A673 (cell line): Measurements from ENCODE around the gene IFNE. TPM values are rescaled to one million over a fixed set of nuclear protein-coding genes. Genes with fewer than 3 reads are reported as not detected.
A peak's percentile ranks its signal among the peaks of the same experiment; 100 is the strongest.

Source experiments
- BruUV-seq: library from RNA; stranded (reverse); fragments of 400-500 nt; replicated peaks from 2 replicates; lab custom pipeline; 2021; lab: Mats Ljungman, UMichigan
- CTCF ChIA-PET: fragments of 300-600 bp; sonication (Branson Sonifier 250); formaldehyde crosslinking; loops from one replicate; lab custom pipeline; 2022; ENCODE audit warnings: antibody characterized with exemption; lab: Charles Lee
- POLR2A ChIA-PET: fragments of 300-600 bp; sonication (Branson Sonifier 250); formaldehyde crosslinking; loops from one replicate; lab custom pipeline; 2022; ENCODE audit warnings: antibody characterized with exemption; ENCODE audit not compliant: low non-redundant PET; lab: Charles Lee
- DNase-seq: peaks from one replicate; pipeline ENCODE4 v3.0.0-alpha.2; 2015; ENCODE audit warnings: low spot score
- H3K27ac ChIP-seq: fragments of 200-600 bp; sonication (generic); 2 replicates; pipeline ENCODE4 v1.5.1; 2016; ENCODE audit warnings: mixed run types, low read depth, mild to moderate bottlenecking, mixed read lengths, antibody characterized with exemption, low read length; ENCODE audit not compliant: poor library complexity, severe bottlenecking
- H3K27me3 ChIP-seq: fragments of 200-600 bp; sonication (generic); replicated peaks from 2 replicates; pipeline ENCODE4 v1.6.1; 2017; ENCODE audit warnings: mixed run types, low read depth, mild to moderate bottlenecking, mixed read lengths, antibody characterized with exemption, low read length; ENCODE audit not compliant: insufficient read depth, poor library complexity
- H3K36me3 ChIP-seq: fragments of 200-600 bp; sonication (generic); 2 replicates; pipeline ENCODE4 v1.6.1; 2016; ENCODE audit warnings: mixed run types, mild to moderate bottlenecking, mixed read lengths, antibody characterized with exemption, low read length; ENCODE audit not compliant: insufficient read depth, poor library complexity, severe bottlenecking
- H3K4me1 ChIP-seq: fragments of 200-600 bp; sonication (generic); 2 replicates; pipeline ENCODE4 v1.6.1; 2017; ENCODE audit warnings: mixed run types, mild to moderate bottlenecking, mixed read lengths, antibody characterized with exemption, low read length; ENCODE audit not compliant: insufficient read depth, poor library complexity, severe bottlenecking
- H3K4me3 ChIP-seq: fragments of 200-600 bp; sonication (generic); 2 replicates; pipeline ENCODE4 v1.5.1; 2016; ENCODE audit warnings: low read depth, mixed run types, mild to moderate bottlenecking, mixed read lengths, low read length; ENCODE audit not compliant: poor library complexity, severe bottlenecking
- H3K9me3 ChIP-seq: fragments of 200-600 bp; sonication (generic); 2 replicates; pipeline ENCODE4 v1.6.1; 2016; ENCODE audit warnings: mixed run types, low read depth, mild to moderate bottlenecking, mixed read lengths, antibody characterized with exemption, low read length; ENCODE audit not compliant: poor library complexity, severe bottlenecking
- EZH2 ChIP-seq: fragments of 200-600 bp; sonication (generic); IDR thresholded peaks from 2 replicates; pipeline ENCODE4 v1.6.1; 2017; ENCODE audit warnings: borderline replicate concordance, low read depth, mild to moderate bottlenecking, mixed read lengths, antibody characterized with exemption, low read length; ENCODE audit not compliant: poor library complexity, severe bottlenecking
- intact Hi-C: fragments of 100-400 bp; cut with micrococcal nuclease; formaldehyde crosslinking; loops from one replicate; pipeline ENCODE4 v1.10.0; 2022; ENCODE audit not compliant: unreplicated experiment
- total RNA-seq: library from RNA; stranded (reverse); gene quantifications from 2 replicates; pipeline ENCODE4 v1.2.3, GENCODE V29; 2021
- TF ChIP-seq, protein P1 (sequence below): fragments of 300-800, 200-600 bp; sonication (generic); conservative IDR thresholded peaks from 2 replicates; pipeline ENCODE4 v1.5.1; 2017; ENCODE audit warnings: low read depth, mild to moderate bottlenecking, antibody characterized with exemption, low read length, moderate library complexity, mixed read lengths

IFNE gene
- total RNA-seq, 1 experiment from 2014 or later: not detected

DNA sequence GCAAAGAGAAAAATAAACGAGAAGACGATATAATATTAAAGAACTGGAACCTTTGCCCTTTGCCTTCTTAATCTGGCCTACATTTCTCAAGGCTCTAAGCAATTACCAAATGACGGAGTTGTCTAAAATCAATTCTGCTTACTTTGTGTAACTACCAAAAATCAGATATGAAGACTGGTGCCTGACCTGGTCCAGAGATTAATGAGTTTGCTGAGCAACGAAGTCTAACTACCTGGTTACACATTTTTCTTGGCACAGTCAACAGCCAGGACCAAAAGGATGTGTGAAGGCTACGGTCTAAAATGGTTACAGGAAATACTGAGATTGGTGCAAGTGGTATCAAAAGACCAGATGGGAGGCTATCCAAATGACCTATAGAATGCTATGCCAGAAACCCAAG, 17.8 kb upstream of the IFNE start:
- CTCF ChIA-PET: no interaction called here
- Histone ChIP-seq H3K27ac (no peak overlapping the region), H3K9me3 (no peaks in the 10 kb centered on the region), H3K4me1 (no peaks in the 10 kb centered on the region), H3K4me3 (no peak overlapping the region), H3K27me3 (peaks cover 1% of the 10 kb centered on the region), H3K36me3 (no peaks in the 10 kb centered on the region)
- intact Hi-C loops: no loop called here
- no peak for TF ChIP-seq EZH2
- TF ChIP-seq, protein P1, sequence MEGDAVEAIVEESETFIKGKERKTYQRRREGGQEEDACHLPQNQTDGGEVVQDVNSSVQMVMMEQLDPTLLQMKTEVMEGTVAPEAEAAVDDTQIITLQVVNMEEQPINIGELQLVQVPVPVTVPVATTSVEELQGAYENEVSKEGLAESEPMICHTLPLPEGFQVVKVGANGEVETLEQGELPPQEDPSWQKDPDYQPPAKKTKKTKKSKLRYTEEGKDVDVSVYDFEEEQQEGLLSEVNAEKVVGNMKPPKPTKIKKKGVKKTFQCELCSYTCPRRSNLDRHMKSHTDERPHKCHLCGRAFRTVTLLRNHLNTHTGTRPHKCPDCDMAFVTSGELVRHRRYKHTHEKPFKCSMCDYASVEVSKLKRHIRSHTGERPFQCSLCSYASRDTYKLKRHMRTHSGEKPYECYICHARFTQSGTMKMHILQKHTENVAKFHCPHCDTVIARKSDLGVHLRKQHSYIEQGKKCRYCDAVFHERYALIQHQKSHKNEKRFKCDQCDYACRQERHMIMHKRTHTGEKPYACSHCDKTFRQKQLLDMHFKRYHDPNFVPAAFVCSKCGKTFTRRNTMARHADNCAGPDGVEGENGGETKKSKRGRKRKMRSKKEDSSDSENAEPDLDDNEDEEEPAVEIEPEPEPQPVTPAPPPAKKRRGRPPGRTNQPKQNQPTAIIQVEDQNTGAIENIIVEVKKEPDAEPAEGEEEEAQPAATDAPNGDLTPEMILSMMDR: no peak
- BruUV-seq: no TSS peak
- no peak for DNase-seq
- POLR2A ChIA-PET: no interaction called here

DNA sequence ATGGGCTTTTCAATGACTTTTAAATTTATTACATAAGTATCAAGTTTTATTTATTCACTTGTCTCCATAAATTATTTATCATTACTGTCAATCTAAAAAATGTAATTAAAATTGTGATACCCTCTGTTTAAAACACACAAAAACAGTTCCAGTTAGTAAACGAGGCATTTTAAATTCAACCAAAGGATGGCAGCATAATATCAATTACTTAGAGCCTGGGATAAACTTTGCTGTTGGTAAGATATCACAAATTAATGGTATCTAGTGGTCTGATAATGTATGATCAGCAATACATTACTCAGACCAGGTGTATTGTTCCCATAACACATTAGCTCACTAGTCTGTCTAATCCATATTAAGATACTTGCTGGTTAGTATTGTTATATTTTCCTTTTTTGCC, 9.6 kb upstream of the IFNE start:
- no TSS peak for BruUV-seq
- DNase-seq: peak; percentile 0
- H3K27ac ChIP-seq: no peak overlapping the region
- H3K9me3 ChIP-seq: no peaks in the 10 kb centered on the region
- POLR2A ChIA-PET: no interaction called here
- H3K27me3 ChIP-seq: peaks cover 5% of the 10 kb centered on the region
- CTCF ChIA-PET: no interaction called here
- H3K4me1 ChIP-seq: no peaks in the 10 kb centered on the region
- no peak for TF ChIP-seq EZH2
- TF ChIP-seq, protein P1: no peak
- H3K4me3 ChIP-seq: no peak overlapping the region
- H3K36me3 ChIP-seq: no peaks in the 10 kb centered on the region
- intact Hi-C loops: no loop called here

DNA sequence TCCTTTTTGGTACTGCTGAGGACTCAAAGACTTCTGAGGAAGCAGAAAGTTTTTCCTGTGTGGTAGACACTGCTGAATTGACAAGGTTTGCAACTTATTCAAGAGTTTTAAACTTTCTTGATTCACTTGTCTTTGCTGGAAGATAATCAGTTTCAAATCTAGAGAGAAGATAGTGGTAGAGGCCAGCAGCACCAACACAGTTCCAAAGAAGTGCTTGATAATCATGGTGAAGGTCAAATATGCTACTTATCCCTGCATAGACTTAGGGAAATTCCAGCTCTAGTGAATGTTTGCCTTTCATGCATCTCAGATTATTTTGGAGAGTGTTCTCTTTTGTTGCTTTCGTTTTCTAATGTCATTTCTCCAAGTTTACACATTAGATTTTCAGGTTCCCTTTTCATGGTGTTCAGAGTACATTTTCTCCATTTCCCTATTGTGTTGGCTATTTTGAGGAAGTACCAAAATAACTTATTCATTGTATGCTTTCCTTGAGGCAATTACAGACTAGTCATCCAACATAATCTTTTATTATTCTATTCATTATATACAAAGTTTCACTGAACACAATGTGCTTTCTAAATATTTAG, 550 bp downstream of the IFNE start:
- Histone ChIP-seq H3K36me3 (no peaks in the 10 kb centered on the region), H3K27ac (no peak overlapping the region), H3K9me3 (no peaks in the 10 kb centered on the region), H3K4me1 (no peaks in the 10 kb centered on the region), H3K4me3 (no peak overlapping the region), H3K27me3 (peaks cover 25% of the 10 kb centered on the region)
- ChIA-PET CTCF (no interaction called here), POLR2A (no interaction called here)
- intact Hi-C loops: no loop called here
- TF ChIP-seq, protein P1: no peak
- TF ChIP-seq EZH2: no peak
- no peak for DNase-seq
- BruUV-seq: no TSS peak
